ENCODE results near the gene ELL2. TPM values are rescaled to one million over a fixed set of nuclear protein-coding genes. Genes with fewer than 3 reads are reported as not detected.

ELL2 gene
- total and polyA plus RNA-seq, 9 of the 15 experiments (the other 6 are each of a cell fraction or from before 2014, with no cell fraction given), result 4.3 to 18.3 (median 14.5) TPM

GRCh38 chr5:95842854-95843544 lies 118.7 kb downstream of the ELL2 start (continued):
- TF ChIP-seq EP300 (IDR thresholded peaks at IDR 0.05; ENCODE audit: low read length), result 0 out of 2 replicates have a peak, but pooled peaks have one; percentile 29
- TF ChIP-seq HOMEZ (CRISPR knock-in tag; IDR thresholded peaks at IDR 0.05), result no peak
- TF ChIP-seq TCFL5 (CRISPR knock-in tag; conservative IDR thresholded peaks at IDR 0.05), result no peak
- 0 out of 2 replicates have a peak, but pooled peaks have one; percentile 38 for TF ChIP-seq MEF2D (tag; conservative IDR thresholded peaks at IDR 0.05; ENCODE audit: low read depth)
- peak; percentile 62 for TF ChIP-seq CBFB (CRISPR knock-in tag; IDR thresholded peaks at IDR 0.05)
- 0 out of 2 replicates have a peak, but pooled peaks have one; percentile 44 for TF ChIP-seq GATA2 (CRISPR knock-in tag; IDR thresholded peaks at IDR 0.05)
- peak; percentile 65 for TF ChIP-seq SMC3 (conservative IDR thresholded peaks at IDR 0.05; ENCODE audit: insufficient read depth, low read depth, low read length)
- TF ChIP-seq RB1 (IDR thresholded peaks at IDR 0.05; ENCODE audit: low read depth), result peak; percentile 65; the same call in 1 of the 2 replicates
- no peak for TF ChIP-seq AFF4 (CRISPR knock-in tag; IDR thresholded peaks at IDR 0.05)
- no peak for TF ChIP-seq EGR1 (conservative IDR thresholded peaks at IDR 0.05)
- peak; percentile 63; the same call in 1 of the 2 replicates for TF ChIP-seq ZNF589 (CRISPR knock-in tag; IDR thresholded peaks at IDR 0.05; ENCODE audit: low read depth)
- peak; percentile 81 to 86 (median 83) for TF ChIP-seq CTCF (IDR thresholded peaks at IDR 0.05 in 2 of 3, conservative IDR thresholded peaks at IDR 0.05 in 1 of 3; ENCODE audit: insufficient read depth in 2 of 3, low read depth in 1 of 3, low read length in 3 of 3)
- TF ChIP-seq ID3 (CRISPR knock-in tag; IDR thresholded peaks at IDR 0.05), result no peak
- 0 out of 2 replicates have a peak, but pooled peaks have one; percentile 17 for TF ChIP-seq ID3 (tag; IDR thresholded peaks at IDR 0.05)
- TF ChIP-seq SMARCC2 (IDR thresholded peaks at IDR 0.05; ENCODE audit: low read depth), result no peak
- TF ChIP-seq ZNF12 (CRISPR knock-in tag; IDR thresholded peaks at IDR 0.05), result no peak
- TF ChIP-seq RAD21 (CRISPR knock-in tag; conservative IDR thresholded peaks at IDR 0.05 in 1 of 2, IDR thresholded peaks at IDR 0.05 in 1 of 2), result peak; percentile 95 to 98
- no peak for TF ChIP-seq NFYB (IDR thresholded peaks at IDR 0.05; ENCODE audit: extremely low read depth, insufficient read length)
- TF ChIP-seq ZNF408 (CRISPR knock-in tag; IDR thresholded peaks at IDR 0.05; ENCODE audit: low read depth), result no peak

All from K562 (cell line).